ENCODE results near the gene PARM1.

The PARM1 gene

DNA sequence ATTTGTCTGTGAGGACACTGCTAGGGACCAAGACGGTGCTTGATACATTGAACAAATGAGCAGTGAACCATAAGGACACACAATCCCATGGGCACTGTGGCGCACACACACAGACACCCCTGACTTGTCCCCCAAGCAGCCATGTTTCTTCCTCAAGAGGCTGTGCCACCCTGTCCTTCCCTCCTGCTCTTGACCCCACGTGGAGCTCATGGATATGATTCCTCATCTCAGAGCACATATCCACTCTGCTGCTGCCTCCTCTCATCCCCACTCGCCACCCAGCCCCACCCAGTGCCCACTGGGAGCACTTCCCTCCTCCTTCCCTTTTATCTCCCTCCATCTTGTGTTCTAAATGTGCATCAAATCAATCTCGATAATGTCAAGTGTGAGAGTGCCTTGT is 102.4 kb downstream of the PARM1 start:
- no peak overlapping the region for H3K4me3 ChIP-seq (ENCODE audit: low read length)
- H3K9ac ChIP-seq (ENCODE audit: low read length), result no peak overlapping the region
- H3K4me1 ChIP-seq (ENCODE audit: control insufficient read depth, insufficient read depth, low read length), result peaks cover 12% of the 10 kb centered on the region
- peaks cover 5% of the 10 kb centered on the region for H3K36me3 ChIP-seq (ENCODE audit: control insufficient read depth, insufficient read depth, low read length, severe bottlenecking)
- H3K27me3 ChIP-seq (replicated peaks; ENCODE audit: control insufficient read depth, insufficient read depth, low read length), result no peaks in the 10 kb centered on the region
- H3K9me3 ChIP-seq (ENCODE audit: control insufficient read depth, low read length), result no peaks in the 10 kb centered on the region
- no peak for DNase-seq (ENCODE audit: low read depth)

DNA sequence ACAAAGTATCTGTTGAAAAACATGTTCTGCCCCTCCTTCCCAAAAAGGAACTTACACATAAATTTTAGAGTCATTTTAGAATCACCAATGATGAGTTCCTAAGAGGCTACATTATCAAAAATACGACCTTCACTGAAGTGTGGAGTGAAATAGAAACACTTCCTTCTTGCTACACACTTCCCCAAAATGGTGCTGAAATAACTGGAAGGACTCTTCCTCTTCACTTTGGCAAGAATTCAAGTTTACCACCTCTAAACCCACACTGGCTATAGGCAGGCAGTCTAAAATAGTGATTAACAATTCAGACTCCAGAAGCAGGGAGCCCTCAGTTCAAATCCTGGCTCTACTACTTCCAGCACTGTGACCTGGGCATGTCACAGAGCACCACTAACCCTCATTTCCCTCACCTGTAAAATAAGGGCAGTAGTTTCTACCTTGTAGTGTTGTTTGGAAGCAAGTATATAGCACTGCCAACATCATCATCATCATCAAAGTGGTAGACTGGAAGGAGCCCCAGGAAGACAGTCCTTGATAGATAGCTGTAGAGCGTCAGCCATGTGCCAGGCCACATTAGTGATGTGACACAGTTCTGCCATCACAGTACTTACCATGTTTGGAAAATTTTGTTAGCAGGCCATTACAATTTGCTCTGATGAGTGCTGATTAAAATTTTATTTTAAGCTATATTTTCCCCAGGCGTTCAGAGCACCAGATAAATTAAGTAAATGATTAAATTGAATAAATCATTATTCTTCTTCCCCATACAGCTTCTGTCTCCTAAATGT is 103.3 kb downstream of the PARM1 start:
- DNase-seq (ENCODE audit: low read depth), result no peak
- Histone ChIP-seq H3K9me3 (ENCODE audit: control insufficient read depth, low read length) (no peaks in the 10 kb centered on the region), H3K9ac (ENCODE audit: low read length) (no peak overlapping the region), H3K4me3 (ENCODE audit: low read length) (no peak overlapping the region), H3K36me3 (ENCODE audit: control insufficient read depth, insufficient read depth, low read length, severe bottlenecking) (peaks cover 5% of the 10 kb centered on the region), H3K27me3 (replicated peaks; ENCODE audit: control insufficient read depth, insufficient read depth, low read length) (no peaks in the 10 kb centered on the region), H3K4me1 (ENCODE audit: control insufficient read depth, insufficient read depth, low read length) (peaks cover 12% of the 10 kb centered on the region)

DNA sequence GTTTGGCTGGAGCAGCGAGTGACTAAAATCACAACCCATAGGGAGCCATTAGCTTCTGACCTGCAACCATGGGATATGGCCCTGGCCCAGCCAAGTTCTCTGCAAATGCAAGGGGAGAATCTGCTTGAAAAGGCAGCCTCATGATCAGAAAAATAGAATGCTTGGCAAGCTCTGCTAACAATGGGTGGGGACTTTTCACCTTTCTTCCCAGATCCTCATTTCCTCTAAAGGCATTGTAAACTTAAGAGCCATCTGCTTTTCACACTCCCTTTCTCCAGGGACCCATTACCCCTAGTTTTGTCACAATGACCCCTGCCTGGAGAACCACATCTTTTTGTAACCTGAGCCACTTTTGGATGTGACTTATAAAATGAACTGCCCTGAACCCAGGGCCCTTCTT is 104.3 kb downstream of the PARM1 start:
- Histone ChIP-seq H3K4me3 (ENCODE audit: low read length) (no peak overlapping the region), H3K36me3 (ENCODE audit: control insufficient read depth, insufficient read depth, low read length, severe bottlenecking) (peaks cover 5% of the 10 kb centered on the region), H3K4me1 (ENCODE audit: control insufficient read depth, insufficient read depth, low read length) (peaks cover 12% of the 10 kb centered on the region), H3K9ac (ENCODE audit: low read length) (no peak overlapping the region), H3K9me3 (ENCODE audit: control insufficient read depth, low read length) (no peaks in the 10 kb centered on the region), H3K27me3 (replicated peaks; ENCODE audit: control insufficient read depth, insufficient read depth, low read length) (no peaks in the 10 kb centered on the region)
- no peak for DNase-seq (ENCODE audit: low read depth)

DNA sequence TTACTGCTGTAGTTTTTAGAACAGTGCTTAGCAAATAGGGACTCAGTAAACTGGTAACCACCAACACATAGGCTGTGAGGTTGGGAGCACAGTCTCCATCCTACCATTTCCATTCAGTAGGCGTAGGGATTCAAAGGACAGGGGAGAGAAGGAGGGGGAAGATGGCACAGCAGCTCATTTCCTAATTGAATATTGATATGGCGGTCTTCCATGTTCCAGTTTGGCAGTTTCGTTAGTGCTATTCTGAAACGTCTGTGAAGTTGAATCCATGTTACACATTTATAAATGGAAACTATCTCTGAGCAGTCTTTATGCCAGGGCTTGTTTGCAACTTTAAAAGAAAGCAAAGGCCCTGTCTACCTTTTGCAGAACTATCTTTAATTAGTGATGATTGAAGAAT is 105.5 kb downstream of the PARM1 start:
- H3K36me3 ChIP-seq (ENCODE audit: control insufficient read depth, insufficient read depth, low read length, severe bottlenecking), result peaks cover 5% of the 10 kb centered on the region

DNA sequence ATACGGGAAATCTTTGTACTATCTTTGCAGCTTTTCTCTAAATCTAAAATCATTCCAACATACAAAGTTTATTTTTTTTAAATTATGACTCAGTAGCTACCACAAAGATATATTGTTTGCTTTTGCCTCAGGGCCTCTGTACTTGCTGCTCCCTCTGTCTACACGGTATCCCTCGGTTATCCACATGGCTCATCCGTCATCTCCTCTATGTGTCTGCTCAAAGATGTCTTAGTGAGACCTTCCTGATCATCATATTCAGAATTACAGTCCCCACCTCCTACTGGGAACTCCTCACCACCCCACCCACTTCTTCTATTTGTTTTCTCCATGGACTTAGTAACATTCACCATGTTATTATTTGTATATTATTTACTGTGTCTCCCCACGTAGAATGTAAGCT is 107.8 kb downstream of the PARM1 start:
- H3K9me3 ChIP-seq (ENCODE audit: control insufficient read depth, low read length), result no peaks in the 10 kb centered on the region
- peaks cover 12% of the 10 kb centered on the region for H3K4me1 ChIP-seq (ENCODE audit: control insufficient read depth, insufficient read depth, low read length)
- no peaks in the 10 kb centered on the region for H3K36me3 ChIP-seq (ENCODE audit: control insufficient read depth, insufficient read depth, low read length, severe bottlenecking)
- H3K27me3 ChIP-seq (replicated peaks; ENCODE audit: control insufficient read depth, insufficient read depth, low read length), result no peaks in the 10 kb centered on the region
- no peak overlapping the region for H3K4me3 ChIP-seq (ENCODE audit: low read length)
- H3K9ac ChIP-seq (ENCODE audit: low read length), result no peak overlapping the region
- no peak for DNase-seq (ENCODE audit: low read depth)

More for the DNA sequence above, 105.5 kb downstream of the PARM1 start:
- Histone ChIP-seq H3K27me3 (replicated peaks; ENCODE audit: control insufficient read depth, insufficient read depth, low read length) (no peaks in the 10 kb centered on the region), H3K9me3 (ENCODE audit: control insufficient read depth, low read length) (no peaks in the 10 kb centered on the region), H3K9ac (ENCODE audit: low read length) (no peak overlapping the region), H3K4me3 (ENCODE audit: low read length) (no peak overlapping the region), H3K4me1 (ENCODE audit: control insufficient read depth, insufficient read depth, low read length) (peaks cover 12% of the 10 kb centered on the region)
- no peak for DNase-seq (ENCODE audit: low read depth)

DNA sequence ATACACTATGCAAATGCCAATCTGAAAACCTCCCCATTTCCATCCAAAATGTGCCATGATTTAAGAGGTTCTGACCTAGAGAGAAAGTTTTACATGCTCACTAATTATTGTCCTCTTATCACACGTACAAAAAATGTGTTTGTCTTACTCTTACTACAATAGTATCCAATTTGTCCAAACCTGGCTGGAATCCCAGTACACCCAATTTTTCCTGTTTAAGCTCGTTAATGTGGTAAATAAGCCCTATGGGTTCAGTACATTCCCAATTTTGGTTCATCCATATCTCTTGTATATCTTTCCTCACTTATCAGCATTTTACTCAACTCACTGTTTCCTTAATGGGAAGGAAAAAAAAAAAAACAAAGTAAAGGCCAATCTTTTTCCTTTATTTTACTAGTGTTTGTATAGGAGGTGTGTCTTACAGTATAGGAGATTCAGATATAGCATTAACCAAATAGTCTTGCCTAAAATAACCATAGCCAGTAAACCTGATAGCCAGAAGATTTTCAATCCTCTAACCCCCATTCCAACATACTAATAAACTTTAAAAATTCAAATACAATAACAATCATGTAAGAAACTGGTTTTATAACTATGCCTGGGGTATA is 109.8 kb downstream of the PARM1 start:
- DNase-seq (ENCODE audit: low read depth), result no peak
- no peak overlapping the region for H3K4me3 ChIP-seq (ENCODE audit: low read length)
- no peaks in the 10 kb centered on the region for H3K27me3 ChIP-seq (replicated peaks; ENCODE audit: control insufficient read depth, insufficient read depth, low read length)
- H3K9me3 ChIP-seq (ENCODE audit: control insufficient read depth, low read length), result no peaks in the 10 kb centered on the region
- peaks cover under 1% of the 10 kb centered on the region for H3K4me1 ChIP-seq (ENCODE audit: control insufficient read depth, insufficient read depth, low read length)
- H3K9ac ChIP-seq (ENCODE audit: low read length), result no peak overlapping the region
- peaks cover 5% of the 10 kb centered on the region for H3K36me3 ChIP-seq (ENCODE audit: control insufficient read depth, insufficient read depth, low read length, severe bottlenecking)

DNA sequence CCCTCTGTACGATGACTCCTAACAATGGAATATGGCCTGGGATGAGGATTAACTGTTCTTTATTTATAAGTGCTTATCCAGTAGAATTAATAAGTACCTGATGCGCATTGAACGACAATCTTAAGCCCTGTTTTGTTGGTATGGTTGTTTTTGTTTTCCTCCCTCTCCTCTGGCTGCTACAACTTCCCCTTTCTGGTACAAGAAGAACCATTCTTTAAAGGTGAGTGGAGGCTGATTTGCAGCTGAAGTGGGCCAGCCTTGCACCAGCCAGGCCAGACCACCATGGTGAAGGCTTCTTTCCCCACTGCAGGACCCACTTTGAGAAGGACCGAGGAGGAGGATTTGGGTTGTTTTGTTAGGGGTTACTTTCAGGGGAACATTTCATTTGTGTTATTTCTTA is 113.3 kb downstream of the PARM1 start:
- no peaks in the 10 kb centered on the region for H3K4me1 ChIP-seq (ENCODE audit: control insufficient read depth, insufficient read depth, low read length)
- H3K36me3 ChIP-seq (ENCODE audit: control insufficient read depth, insufficient read depth, low read length, severe bottlenecking), result peaks cover 11% of the 10 kb centered on the region
- no peak for DNase-seq (ENCODE audit: low read depth)
- no peak overlapping the region for H3K4me3 ChIP-seq (ENCODE audit: low read length)
- H3K9ac ChIP-seq (ENCODE audit: low read length), result no peak overlapping the region
- H3K27me3 ChIP-seq (replicated peaks; ENCODE audit: control insufficient read depth, insufficient read depth, low read length), result no peaks in the 10 kb centered on the region
- H3K9me3 ChIP-seq (ENCODE audit: control insufficient read depth, low read length), result no peaks in the 10 kb centered on the region

DNA sequence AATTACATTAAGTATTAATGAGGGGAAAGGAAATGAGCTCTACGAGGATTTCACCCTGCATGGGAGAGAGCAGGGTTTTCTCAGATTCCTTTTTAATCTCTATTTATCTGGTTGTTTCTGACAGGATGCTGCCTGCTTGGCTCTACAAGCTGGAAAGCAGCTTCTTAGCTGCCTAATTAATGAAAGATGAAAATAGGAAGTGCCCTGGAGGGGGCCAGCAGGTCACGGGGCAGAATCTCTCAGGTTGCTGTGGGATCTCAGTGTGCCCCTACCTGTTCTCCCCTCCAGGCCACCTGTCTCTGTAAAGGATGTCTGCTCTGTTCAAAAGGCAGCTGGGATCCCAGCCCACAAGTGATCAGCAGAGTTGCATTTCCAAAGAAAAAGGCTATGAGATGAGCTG is 113.7 kb downstream of the PARM1 start:
- Histone ChIP-seq H3K36me3 (ENCODE audit: control insufficient read depth, insufficient read depth, low read length, severe bottlenecking) (peaks cover 11% of the 10 kb centered on the region), H3K9ac (ENCODE audit: low read length) (no peak overlapping the region), H3K4me3 (ENCODE audit: low read length) (no peak overlapping the region), H3K9me3 (ENCODE audit: control insufficient read depth, low read length) (no peaks in the 10 kb centered on the region), H3K4me1 (ENCODE audit: control insufficient read depth, insufficient read depth, low read length) (no peaks in the 10 kb centered on the region), H3K27me3 (replicated peaks; ENCODE audit: control insufficient read depth, insufficient read depth, low read length) (no peaks in the 10 kb centered on the region)
- DNase-seq (ENCODE audit: low read depth), result no peak

DNA sequence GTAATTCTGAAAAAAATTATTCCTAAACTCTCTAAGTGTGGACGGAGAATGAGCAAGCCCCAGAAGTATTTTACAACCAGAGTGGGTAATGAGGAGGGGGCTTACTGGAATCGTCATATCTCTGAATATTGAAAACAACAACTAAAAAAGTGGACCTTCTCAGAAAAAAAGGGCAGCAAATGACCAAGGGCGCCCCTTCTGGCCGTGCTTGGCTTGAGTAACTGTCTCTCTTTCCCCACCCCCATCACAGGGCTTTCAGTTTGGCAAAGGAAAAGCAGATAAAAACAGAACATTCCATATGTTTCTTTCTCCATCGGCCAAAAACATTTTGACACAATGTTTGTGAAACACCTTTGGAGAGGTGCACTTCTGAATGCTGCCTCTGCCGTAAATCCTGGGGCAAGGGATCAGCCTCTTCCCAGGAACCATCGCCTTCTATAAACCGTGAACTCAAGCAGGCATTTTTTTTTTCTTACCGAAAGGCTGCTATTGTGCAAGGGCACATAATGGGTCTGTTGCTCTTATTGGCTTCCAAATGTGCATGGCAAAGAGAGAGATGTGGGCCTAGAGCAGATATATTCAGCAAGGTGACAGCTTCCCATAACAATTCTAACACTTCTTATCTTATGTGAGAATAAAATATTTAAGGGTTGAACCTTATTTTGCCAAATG is 115.4 kb downstream of the PARM1 start:
- DNase-seq (ENCODE audit: low read depth), result no peak
- no peaks in the 10 kb centered on the region for H3K9me3 ChIP-seq (ENCODE audit: control insufficient read depth, low read length)
- H3K9ac ChIP-seq (ENCODE audit: low read length), result no peak overlapping the region
- H3K4me3 ChIP-seq (ENCODE audit: low read length), result no peak overlapping the region
- H3K27me3 ChIP-seq (replicated peaks; ENCODE audit: control insufficient read depth, insufficient read depth, low read length), result no peaks in the 10 kb centered on the region
- peaks cover 11% of the 10 kb centered on the region for H3K36me3 ChIP-seq (ENCODE audit: control insufficient read depth, insufficient read depth, low read length, severe bottlenecking)
- H3K4me1 ChIP-seq (ENCODE audit: control insufficient read depth, insufficient read depth, low read length), result no peaks in the 10 kb centered on the region

DNA sequence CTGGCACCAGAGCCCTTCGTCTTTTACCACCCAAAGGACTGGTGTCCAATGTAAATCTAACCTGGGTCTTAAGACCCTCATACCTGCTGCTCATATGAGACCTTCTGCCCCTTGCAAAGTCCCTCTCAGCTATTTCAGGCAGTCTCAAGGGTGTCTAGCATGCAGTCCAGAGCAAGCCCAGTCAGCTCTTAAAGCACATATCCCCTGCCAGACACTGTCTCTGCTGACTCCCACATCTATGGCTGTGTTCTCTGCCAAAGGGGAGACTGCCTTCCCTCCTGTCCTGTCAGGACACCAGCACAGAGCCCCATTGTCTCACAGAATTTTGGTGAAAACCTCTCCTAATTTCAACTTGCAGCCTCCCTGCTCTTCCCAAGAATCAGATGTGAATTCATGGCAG is 118.5 kb downstream of the PARM1 start:
- no peak for DNase-seq (ENCODE audit: low read depth)
- no peak overlapping the region for H3K9ac ChIP-seq (ENCODE audit: low read length)
- H3K4me1 ChIP-seq (ENCODE audit: control insufficient read depth, insufficient read depth, low read length), result no peaks in the 10 kb centered on the region
- no peaks in the 10 kb centered on the region for H3K27me3 ChIP-seq (replicated peaks; ENCODE audit: control insufficient read depth, insufficient read depth, low read length)
- no peaks in the 10 kb centered on the region for H3K9me3 ChIP-seq (ENCODE audit: control insufficient read depth, low read length)
- H3K36me3 ChIP-seq (ENCODE audit: control insufficient read depth, insufficient read depth, low read length, severe bottlenecking), result peaks cover 7% of the 10 kb centered on the region
- no peak overlapping the region for H3K4me3 ChIP-seq (ENCODE audit: low read length)

DNA sequence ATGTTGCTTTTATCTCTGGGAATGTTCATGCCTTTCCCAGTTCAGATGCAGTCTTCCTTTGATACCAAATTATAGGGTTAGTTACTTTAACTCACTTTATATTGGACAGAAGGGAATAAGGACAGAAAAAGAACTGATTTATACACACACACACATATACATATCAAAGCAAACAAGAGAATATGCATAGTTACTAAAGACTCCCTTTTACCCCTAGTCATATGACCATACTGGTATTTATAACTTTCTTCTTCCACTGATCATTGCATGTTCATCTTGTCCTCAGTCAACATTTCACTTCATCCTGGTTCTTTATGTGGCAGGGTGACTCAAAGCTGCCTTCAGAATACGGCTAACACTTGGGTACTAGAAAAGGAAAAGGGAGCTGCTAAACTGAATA is 120.4 kb downstream of the PARM1 start:
- no peaks in the 10 kb centered on the region for H3K9me3 ChIP-seq (ENCODE audit: control insufficient read depth, low read length)
- H3K36me3 ChIP-seq (ENCODE audit: control insufficient read depth, insufficient read depth, low read length, severe bottlenecking), result peaks cover 6% of the 10 kb centered on the region
- no peaks in the 10 kb centered on the region for H3K4me1 ChIP-seq (ENCODE audit: control insufficient read depth, insufficient read depth, low read length)
- no peak for DNase-seq (ENCODE audit: low read depth)
- no peaks in the 10 kb centered on the region for H3K27me3 ChIP-seq (replicated peaks; ENCODE audit: control insufficient read depth, insufficient read depth, low read length)
- H3K4me3 ChIP-seq (ENCODE audit: low read length), result no peak overlapping the region
- no peak overlapping the region for H3K9ac ChIP-seq (ENCODE audit: low read length)

Measured in adipocyte (in vitro differentiated cells).